Measurements from ENCODE around the gene TTI1.

DNA sequence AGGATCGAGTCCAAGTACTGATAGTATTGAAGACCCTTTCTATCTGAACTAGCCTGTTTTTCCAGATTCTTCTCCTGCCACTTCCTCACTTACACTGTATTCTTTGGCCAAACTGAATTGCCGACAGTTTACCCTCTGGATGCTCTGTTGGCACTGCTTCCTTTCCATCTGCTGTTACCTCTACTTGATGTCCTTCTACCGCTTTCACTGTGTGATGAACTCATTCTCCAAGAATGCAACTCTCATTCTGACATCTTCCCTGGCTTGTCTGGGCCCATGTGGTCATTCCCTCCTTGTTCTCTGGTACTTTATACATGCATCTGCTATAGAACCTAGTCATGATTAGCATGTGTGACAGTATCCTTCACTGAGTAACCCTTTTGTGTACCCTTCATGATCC is 16.5 kb upstream of the TTI1 start:
- TF ChIP-seq POLR2A (IDR thresholded peaks at IDR 0.05; ENCODE audit: low read depth, low read length) (no peak), POLR2AphosphoS5 (IDR thresholded peaks at IDR 0.05; ENCODE audit: low read depth, low read length) (no peak), SPI1 (IDR thresholded peaks at IDR 0.05; ENCODE audit: low read depth, low read length) (no peak), POU2F2 (IDR thresholded peaks at IDR 0.05; ENCODE audit: low read depth, low read length) (no peak), PAX5 (IDR thresholded peaks at IDR 0.05; ENCODE audit: insufficient read depth, low read length, severe bottlenecking) (no peak)
